ENCODE results near the gene TMEM178A. TPM values are rescaled to one million over a fixed set of nuclear protein-coding genes. Genes with fewer than 3 reads are reported as not detected.

The TMEM178A gene
- total and polyA plus RNA-seq, 2 of the 4 experiments (the other 2 are of a cell fraction) = 0.18 to 1.8 TPM

- no peaks in the 10 kb centered on the region for H4K20me1 ChIP-seq (ENCODE audit: insufficient read depth, low read length)
- H2BK20ac ChIP-seq (ENCODE audit: low read depth, low read length) = no peak overlapping the region
- TF ChIP-seq ELK1 (IDR thresholded peaks at IDR 0.05; ENCODE audit: borderline replicate concordance, low read depth, low read length) (no peak), NFE2L2 (IDR thresholded peaks at IDR 0.05; ENCODE audit: low read depth, low read length) (no peak), MXI1 (IDR thresholded peaks at IDR 0.05; ENCODE audit: borderline replicate concordance, low read depth, low read length) (no peak), RAD21 (IDR thresholded peaks at IDR 0.05; ENCODE audit: low read length) (no peak), CHD1 (IDR thresholded peaks at IDR 0.05; ENCODE audit: low read depth, low read length) (no peak), USF2 (IDR thresholded peaks at IDR 0.05; ENCODE audit: low read depth, low read length) (no peak), POLR2A (IDR thresholded peaks at IDR 0.05; ENCODE audit: low read depth, low read length) (no peak), CTCF (conservative IDR thresholded peaks at IDR 0.05; ENCODE audit: low read depth, low read length) (no peak), MAFK (IDR thresholded peaks at IDR 0.05; ENCODE audit: low read depth, low read length) (no peak), RFX5 (IDR thresholded peaks at IDR 0.05; ENCODE audit: low read depth, low read length) (no peak), SMC3 (IDR thresholded peaks at IDR 0.05; ENCODE audit: low read depth, low read length) (no peak)
- ChIA-PET POLR2A (ENCODE audit: unreplicated experiment) (no interaction called here), CTCF (no interaction called here)
- H3K23ac ChIP-seq (ENCODE audit: low read depth, low read length) = peak overlapping the region; percentile 79
- no peak overlapping the region for H4K91ac ChIP-seq (ENCODE audit: insufficient read depth, low read depth, low read length)
- H3K9me1 ChIP-seq (ENCODE audit: insufficient read depth, low read length) = no peaks in the 10 kb centered on the region
- H3K4me3 ChIP-seq (ENCODE audit: insufficient read depth, low read depth, low read length) = peak overlapping the region; percentile 10
- no peak overlapping the region for H4K8ac ChIP-seq (ENCODE audit: low read depth in 2 of 2, low read length in 2 of 2)
- no peak overlapping the region for H3K14ac ChIP-seq (replicated peaks; ENCODE audit: low read depth, low read length)
- intact Hi-C loops (cut with micrococcal nuclease) = no loop called here
- no peak overlapping the region for H2AK5ac ChIP-seq (ENCODE audit: low read depth, low read length)
- no peak overlapping the region for H2BK5ac ChIP-seq (ENCODE audit: low read depth, low read length, poor library complexity, severe bottlenecking)
- no peak overlapping the region for H3K27ac ChIP-seq (ENCODE audit: insufficient read depth, low read length)
- H3K4ac ChIP-seq (ENCODE audit: low read depth, low read length) = no peak overlapping the region
- no peaks in the 10 kb centered on the region for H3K79me1 ChIP-seq (ENCODE audit: low read depth in 1 of 2, low read length in 2 of 2)
- peak overlapping the region; percentile 80 for H2AFZ ChIP-seq (replicated peaks; ENCODE audit: low read length, poor library complexity)
- DNase-seq (no peak), ATAC-seq (ENCODE audit: low read depth) (peak; percentile 14; the same call in 1 of the 2 replicates)
- no peaks in the 10 kb centered on the region for H3K36me3 ChIP-seq (ENCODE audit: control insufficient read depth, insufficient read depth, low read length)
- peaks cover 4% of the 10 kb centered on the region; the same call in 1 of the 2 replicates for H3K4me1 ChIP-seq (ENCODE audit: control insufficient read depth, insufficient read depth, low read length)
- no peak overlapping the region for H3K56ac ChIP-seq (ENCODE audit: extremely low read depth, insufficient read depth, low read length)
- no peak overlapping the region for H2BK15ac ChIP-seq (ENCODE audit: low read depth, low read length)
- no peak overlapping the region for H4K5ac ChIP-seq (ENCODE audit: low read depth, low read length)
- in situ Hi-C loops (cut with MboI; ENCODE audit: low sequenced_read_pairs) = no loop called here
- H3K18ac ChIP-seq (ENCODE audit: low read depth, low read length) = no peak overlapping the region
- BruUV-seq (replicated peaks) = no TSS peak
- 11% methylated on average over 8 of the region's 25 CpGs; no CpG with 5 or more reads in 1 of the 2 experiments for WGBS, 2 experiments (ENCODE audit: extremely low coverage in 2 of 2, insufficient read length in 1 of 2)
- dilution Hi-C loops (cut with HindIII; ENCODE audit: low sequenced_read_pairs, unreplicated experiment) = no loop called here
- H3K4me2 ChIP-seq (ENCODE audit: low read depth, low read length) = peak overlapping the region; percentile 55
- no peak overlapping the region for H3K9ac ChIP-seq (ENCODE audit: low read depth, low read length)
- peaks cover 57% of the 10 kb centered on the region for H3K27me3 ChIP-seq (ENCODE audit: control insufficient read depth, insufficient read depth, low read length)
- no peak overlapping the region for H2AK9ac ChIP-seq (replicated peaks; ENCODE audit: low read depth, low read length, poor library complexity)
- no peak overlapping the region for H2BK120ac ChIP-seq (ENCODE audit: low read depth, low read length)
- H3K9me3 ChIP-seq (ENCODE audit: control insufficient read depth, insufficient read depth, low read length) = peaks cover 2% of the 10 kb centered on the region; the same call in 1 of the 2 replicates
Measured at GRCh38 chr2:39666491-39667101, 879 bp downstream of the TMEM178A start.

Measured in IMR-90 (cell line).